Mesodermal cell (in vitro differentiated cells): ENCODE measurements around the gene RNF166.
A peak's percentile ranks its signal among the peaks of the same experiment; 100 is the strongest.

Experiments
- H3K27ac ChIP-seq: 2 replicates; pipeline ENCODE4 v1.7.0; 2013; ENCODE audit warnings: mild to moderate bottlenecking, low read depth, low read length, moderate library complexity; ENCODE audit not compliant: severe bottlenecking
- H3K36me3 ChIP-seq: 2 replicates; pipeline ENCODE4 v1.7.1; 2013; ENCODE audit warnings: mild to moderate bottlenecking, low read length, moderate library complexity; ENCODE audit not compliant: control insufficient read depth, insufficient read depth
- H3K4me1 ChIP-seq: one replicate; pipeline ENCODE4 v1.7.1; 2013; ENCODE audit warnings: mild to moderate bottlenecking, low read length; ENCODE audit not compliant: insufficient read depth, control insufficient read depth, poor library complexity, severe bottlenecking
- H3K4me3 ChIP-seq: 2 replicates; pipeline ENCODE4 v1.7.0; 2013; ENCODE audit warnings: low read length, control low read depth, mild to moderate bottlenecking; ENCODE audit not compliant: insufficient read depth, poor library complexity, severe bottlenecking; ENCODE audit errors: extremely low read depth
- H3K9me3 ChIP-seq: 2 replicates; pipeline ENCODE4 v1.7.1; 2013; ENCODE audit warnings: mild to moderate bottlenecking, low read length, moderate library complexity; ENCODE audit not compliant: control insufficient read depth
- WGBS, 2 experiments: methylation state at CpG; one replicate each; pipeline ENCODE4 v1.1.5; 2013; ENCODE audit warnings: missing lambda C conversion rate in 2 of 2; ENCODE audit not compliant: insufficient coverage in 2 of 2; 5-methylcytosine and 5-hydroxymethylcytosine counted together

Gene RNF166

DNA sequence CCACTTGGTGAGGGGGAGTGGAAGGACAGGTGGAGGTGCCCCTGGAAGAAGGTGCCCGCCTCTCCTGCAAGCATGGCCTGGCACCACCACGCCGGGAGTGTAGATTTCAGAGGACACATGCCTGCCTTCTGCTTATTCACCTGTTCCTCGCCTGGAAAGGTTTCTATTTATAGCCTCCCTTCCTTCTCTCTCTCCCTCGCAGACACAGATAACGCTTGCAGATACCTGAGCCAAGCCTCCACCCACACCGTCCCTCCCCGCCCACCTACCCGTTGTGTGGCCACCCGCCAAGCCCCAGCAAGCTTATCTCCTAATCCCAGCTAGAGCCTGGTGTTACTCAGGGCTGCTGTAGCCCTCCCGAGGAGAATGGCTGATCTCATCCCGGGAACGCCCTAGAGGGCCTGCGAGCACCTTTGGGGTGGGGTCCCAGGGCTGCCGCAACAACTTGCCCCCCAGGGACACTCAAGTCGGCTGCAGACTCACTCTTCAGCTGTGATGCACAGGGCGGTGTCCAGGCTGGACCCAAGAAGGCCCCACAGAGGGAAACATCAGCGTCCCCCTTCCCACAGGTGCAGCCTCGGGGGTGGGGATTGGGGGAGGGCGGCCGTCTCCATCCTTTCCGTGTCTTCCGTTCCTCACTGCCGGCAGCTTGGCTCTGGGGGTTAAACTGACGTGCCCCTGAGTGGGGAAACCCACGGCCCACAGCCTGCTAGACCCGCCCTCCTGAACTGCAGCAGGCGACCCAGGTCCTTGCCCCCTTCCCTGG is 18.0 kb downstream of the RNF166 start:
- Histone ChIP-seq H3K9me3 (no peaks in the 10 kb centered on the region), H3K4me1 (no peaks in the 10 kb centered on the region), H3K27ac (no peak overlapping the region), H3K4me3 (no peak overlapping the region), H3K36me3 (no peaks in the 10 kb centered on the region)
- WGBS, 2 experiments = 52 to 56% methylated on average over 26 to 28 of the region's 28 CpGs

DNA sequence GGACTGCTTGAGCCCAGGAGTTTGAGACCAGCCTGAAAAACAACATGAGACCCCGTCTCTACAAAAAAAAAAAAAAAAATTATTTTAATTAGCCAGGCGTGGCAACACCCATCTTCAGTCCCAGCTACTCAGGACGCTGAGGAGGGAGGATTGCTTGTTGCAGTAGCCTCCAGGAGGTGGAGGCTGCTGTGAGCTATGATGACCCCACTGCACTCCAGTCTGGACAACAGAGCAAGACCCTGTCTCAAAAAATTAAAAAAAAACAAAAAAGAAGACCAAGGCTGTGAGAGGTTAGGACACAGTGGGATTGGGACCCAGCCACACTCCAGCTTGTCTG is 18.6 kb downstream of the RNF166 start:
- H3K4me1 ChIP-seq = no peaks in the 10 kb centered on the region
- H3K36me3 ChIP-seq = no peaks in the 10 kb centered on the region
- H3K4me3 ChIP-seq = no peak overlapping the region
- WGBS, 2 experiments = 70% methylated on average over 2 of the region's 3 CpGs; no CpG with 5 or more reads in 1 of the 2 experiments
- no peak overlapping the region for H3K27ac ChIP-seq
- no peaks in the 10 kb centered on the region for H3K9me3 ChIP-seq

DNA sequence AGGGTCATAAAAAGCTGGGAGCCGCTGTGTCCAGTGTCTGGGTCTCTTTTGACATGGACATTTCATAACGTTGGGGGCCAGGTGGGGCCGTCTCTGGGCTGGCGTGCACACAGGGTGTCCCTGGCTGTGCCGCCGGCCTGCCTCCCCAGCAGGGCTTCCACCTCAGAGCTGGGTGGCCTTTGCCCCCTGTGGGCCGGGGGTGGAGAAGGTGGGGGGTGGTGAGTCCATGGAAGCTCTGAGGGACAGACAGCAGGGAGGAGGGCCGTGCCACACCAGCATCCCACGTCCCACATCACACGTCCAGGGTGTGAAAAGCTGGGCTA is 19.0 kb downstream of the RNF166 start:
- Histone ChIP-seq H3K36me3 (no peaks in the 10 kb centered on the region), H3K4me1 (no peaks in the 10 kb centered on the region), H3K27ac (no peak overlapping the region), H3K9me3 (no peaks in the 10 kb centered on the region), H3K4me3 (no peak overlapping the region)
- 68 to 76% methylated on average over 5 to 8 of the region's 10 CpGs for WGBS, 2 experiments

DNA sequence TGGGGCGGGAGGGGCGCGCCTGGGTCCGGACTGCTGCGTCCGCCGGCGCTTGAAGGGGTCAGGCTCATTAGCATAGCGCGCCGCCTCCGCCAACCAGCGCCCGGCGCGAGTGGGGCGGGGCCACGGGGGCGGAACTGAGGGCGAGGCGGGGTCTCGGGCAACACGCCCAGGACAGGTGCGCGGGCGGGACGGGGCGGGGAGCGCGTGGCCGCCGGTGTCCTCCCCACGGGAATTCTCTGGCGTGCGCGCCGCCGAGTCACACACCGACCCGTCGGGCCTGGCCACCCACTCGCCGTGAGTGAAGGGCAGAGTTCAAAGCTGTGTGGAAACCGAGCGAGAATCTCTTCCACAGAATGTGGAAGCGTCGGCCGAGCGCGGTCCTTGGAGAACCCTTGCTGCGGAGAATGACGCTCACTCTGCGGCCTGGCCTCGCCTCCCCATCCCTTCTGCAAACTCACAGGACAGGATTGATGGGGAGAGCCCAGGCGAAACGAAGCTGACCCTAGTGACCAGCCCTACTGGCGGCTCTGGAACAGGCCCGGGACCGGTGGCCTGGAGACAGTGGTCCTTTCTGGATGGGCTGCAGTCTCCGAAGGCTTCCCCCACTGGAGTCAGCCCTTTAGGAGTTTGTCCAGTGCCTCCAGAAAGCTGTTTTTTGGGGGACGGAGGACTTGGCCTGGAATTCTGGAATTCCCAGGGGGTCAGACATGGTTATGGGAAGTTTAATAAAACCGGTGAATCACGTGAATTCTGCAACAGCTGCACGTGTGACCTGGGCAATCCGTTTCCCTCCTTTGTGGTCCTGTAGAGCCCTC is 19.6 kb downstream of the RNF166 start, which contains the start of gene SNAI3:
Gene SNAI3, minus strand, starts transcription at position 69 of the 815 bp plus-strand sequence. CDS start 101 bp downstream, outside the sequence.
- WGBS, 2 experiments = 9 to 11% methylated on average over 45 to 59 of the region's 65 CpGs
- no peak within 1 kb of the TSS for H3K27ac ChIP-seq
- peak within 1 kb of the TSS; percentile 33 for H3K4me3 ChIP-seq
- no peaks in the 10 kb centered on the region for H3K36me3 ChIP-seq
- no peaks in the 10 kb centered on the region for H3K9me3 ChIP-seq
- H3K4me1 ChIP-seq = peaks cover 5% of the 10 kb centered on the region

DNA sequence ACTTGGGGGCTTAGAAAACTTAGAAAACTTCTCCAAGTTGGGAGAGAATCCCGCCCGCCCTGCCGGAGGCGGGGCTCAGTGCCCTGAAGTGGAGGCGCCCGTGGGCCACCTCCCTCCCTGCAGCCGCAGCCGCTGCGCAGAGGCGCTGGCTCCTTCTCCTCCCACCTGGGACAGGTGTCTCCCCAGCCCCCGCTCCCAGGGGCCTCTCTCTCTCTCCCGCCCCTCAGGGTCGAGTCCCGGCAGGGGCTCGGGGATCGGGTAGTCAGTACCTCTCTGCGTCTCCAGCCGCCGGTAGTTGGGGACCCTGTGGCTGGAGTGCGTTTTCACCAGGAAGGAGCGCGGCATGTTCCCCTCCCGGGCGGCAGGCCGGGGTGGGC is 20.2 kb downstream of the RNF166 start:
- peaks cover 5% of the 10 kb centered on the region for H3K4me1 ChIP-seq
- WGBS, 2 experiments = 1% methylated on average over 18 to 21 of the region's 25 CpGs
- H3K9me3 ChIP-seq = no peaks in the 10 kb centered on the region
- no peaks in the 10 kb centered on the region for H3K36me3 ChIP-seq
- peak overlapping the region; percentile 33 for H3K4me3 ChIP-seq
- H3K27ac ChIP-seq = no peak overlapping the region

DNA sequence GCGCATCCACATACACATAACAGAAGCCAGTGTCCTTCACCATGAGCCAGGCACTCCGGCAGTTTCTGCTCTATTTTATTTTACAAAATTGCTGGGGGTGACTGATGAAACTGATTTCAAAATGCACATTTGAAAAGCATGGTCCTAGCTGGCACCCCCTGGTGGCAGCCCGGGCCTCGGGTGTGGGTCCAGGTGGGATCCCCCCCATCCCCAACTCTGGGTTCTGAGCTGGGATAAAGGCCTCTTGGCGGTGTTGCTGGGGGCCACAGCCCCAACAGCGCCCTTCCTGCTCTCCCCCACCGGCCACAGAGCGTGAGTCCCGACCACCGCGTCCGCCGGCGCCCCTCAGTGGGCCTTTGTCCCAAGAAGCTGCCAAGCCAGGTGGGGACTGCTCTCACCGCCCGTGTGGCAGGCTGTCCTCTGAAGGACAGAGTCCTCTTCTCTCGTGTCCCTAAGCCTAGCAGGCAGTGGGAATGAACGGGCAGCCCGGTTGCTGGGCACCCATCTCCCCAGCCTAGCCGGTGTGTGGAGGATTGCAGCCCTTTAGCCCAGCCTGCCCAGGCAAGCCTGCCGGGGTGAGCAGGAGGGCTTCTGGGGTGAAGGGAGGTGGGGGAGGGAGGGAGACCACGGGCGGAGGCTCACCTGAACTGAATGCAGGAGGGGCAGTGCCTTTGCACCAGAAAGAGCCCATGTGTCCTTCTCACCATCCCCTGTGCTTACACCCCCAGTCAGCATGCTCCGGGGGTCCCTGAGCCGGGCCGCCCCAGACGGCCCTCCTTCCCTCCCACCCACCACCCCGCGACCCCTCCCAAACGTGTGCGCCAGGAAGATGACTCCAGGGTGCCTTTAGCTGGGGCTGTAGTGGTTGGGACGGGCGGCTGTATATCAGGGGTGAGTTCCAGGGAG is 20.8 kb downstream of the RNF166 start:
- Histone ChIP-seq H3K4me3 (peak overlapping the region; percentile 33), H3K9me3 (no peaks in the 10 kb centered on the region), H3K27ac (no peak overlapping the region), H3K4me1 (peaks cover 5% of the 10 kb centered on the region), H3K36me3 (no peaks in the 10 kb centered on the region)
- 16% methylated on average over 17 of the region's 33 CpGs for WGBS, 2 experiments

DNA sequence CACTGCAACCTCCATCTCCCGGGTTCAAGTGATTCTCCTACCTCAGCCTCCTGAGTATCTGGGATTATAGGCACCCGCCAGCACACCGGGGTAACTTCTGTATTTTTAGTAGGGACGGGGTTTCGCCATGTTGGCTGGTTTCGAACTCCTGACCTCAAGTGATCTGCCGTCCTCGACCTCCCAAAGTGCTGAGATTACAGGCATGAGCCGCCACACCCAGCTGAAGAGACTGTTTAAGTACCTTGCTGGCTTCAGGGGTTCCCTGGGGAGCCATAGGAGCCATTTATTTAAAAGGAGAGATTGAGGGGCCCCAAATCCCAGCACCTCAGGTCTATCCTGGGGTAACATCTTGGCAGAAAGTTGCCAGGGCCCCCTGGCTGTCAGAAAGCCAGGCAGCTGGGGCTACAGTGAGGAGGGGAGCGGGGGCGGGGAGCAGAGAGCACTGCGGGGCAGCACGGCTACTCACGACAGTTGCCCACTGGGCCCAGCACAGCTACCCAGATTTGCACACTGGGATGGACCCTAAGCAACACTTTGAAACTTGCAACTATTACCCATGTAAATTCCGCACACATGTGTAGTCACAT is 21.5 kb downstream of the RNF166 start:
- Histone ChIP-seq H3K27ac (no peak overlapping the region), H3K4me1 (peaks cover 5% of the 10 kb centered on the region), H3K4me3 (no peak overlapping the region), H3K36me3 (no peaks in the 10 kb centered on the region), H3K9me3 (no peaks in the 10 kb centered on the region)
- 79 to 82% methylated on average over 14 to 15 of the region's 15 CpGs for WGBS, 2 experiments

DNA sequence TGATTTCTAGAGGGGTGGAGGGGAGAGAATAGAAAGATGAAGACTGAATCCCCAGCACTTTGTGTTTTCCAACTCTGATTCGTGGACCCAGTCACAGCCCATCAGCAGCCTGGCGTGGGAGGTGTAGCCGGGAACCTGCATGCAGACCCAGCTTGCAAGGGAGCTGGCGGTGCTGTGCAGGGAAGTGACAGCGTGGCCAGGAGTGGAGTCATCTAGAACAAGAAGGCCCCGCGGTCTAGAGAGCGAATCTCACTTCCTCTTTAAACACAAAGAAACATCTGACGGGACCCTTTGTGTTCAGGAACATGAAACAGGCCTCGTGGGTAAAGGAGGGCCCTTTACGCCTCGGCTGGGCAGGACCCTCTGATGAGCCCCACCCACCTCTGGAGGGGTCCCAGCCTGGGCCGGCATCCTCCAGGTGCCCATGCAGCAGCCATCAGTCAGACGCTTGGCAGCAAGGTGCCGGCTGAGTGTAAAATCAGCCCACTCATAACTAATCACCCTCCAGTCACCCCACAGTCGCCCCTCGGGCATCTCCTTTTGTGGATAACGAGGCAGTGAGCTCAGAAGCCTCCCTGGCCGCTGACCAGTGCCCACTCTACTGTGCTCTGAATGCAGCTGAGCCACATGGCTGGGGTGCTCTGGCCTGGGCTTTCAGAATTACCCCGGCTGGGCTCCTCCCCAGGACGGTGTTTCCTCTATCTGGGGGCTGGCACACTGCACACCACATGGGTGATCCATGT is 24.3 kb downstream of the RNF166 start:
- H3K4me3 ChIP-seq = no peak overlapping the region
- H3K9me3 ChIP-seq = no peaks in the 10 kb centered on the region
- H3K36me3 ChIP-seq = no peaks in the 10 kb centered on the region
- H3K27ac ChIP-seq = no peak overlapping the region
- H3K4me1 ChIP-seq = peaks cover 5% of the 10 kb centered on the region
- WGBS, 2 experiments = 80 to 82% methylated on average over 19 to 20 of the region's 21 CpGs

DNA sequence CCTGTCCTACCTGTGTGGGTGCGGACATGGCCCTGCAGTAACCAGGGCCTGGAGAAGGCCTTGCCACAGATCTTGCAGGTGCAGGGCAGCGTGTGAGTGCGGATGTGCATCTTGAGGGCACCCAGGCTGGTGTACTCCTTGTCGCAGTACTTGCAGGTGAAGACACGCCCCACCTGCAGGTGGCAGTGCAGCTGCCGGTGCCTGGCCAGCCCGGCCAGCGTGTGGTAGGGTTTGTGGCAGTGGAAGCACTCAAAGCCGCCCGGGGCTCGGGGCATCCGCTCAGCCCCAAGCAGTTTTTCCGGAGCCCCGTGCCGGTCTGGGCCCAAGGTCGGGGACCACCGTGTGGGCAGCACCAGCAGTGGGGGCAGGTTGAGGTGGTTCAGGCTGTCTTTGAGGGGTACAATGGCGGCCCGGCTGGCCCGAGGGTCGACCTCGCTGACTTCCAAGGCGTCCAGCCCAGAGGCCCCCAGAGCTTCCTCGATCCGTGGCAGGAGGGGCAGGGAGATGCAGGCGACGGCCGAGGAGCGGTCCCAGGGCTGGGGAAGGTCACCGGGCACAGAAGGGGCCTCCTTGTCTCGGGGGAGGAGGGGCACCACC is 25.0 kb downstream of the RNF166 start:
- peaks cover 5% of the 10 kb centered on the region for H3K4me1 ChIP-seq
- H3K9me3 ChIP-seq = no peaks in the 10 kb centered on the region
- H3K36me3 ChIP-seq = peaks cover 4% of the 10 kb centered on the region
- 84 to 92% methylated on average over 25 to 31 of the region's 31 CpGs for whole genome bisulfite sequencing, 2 experiments
- no peak overlapping the region for H3K27ac ChIP-seq
- H3K4me3 ChIP-seq = no peak overlapping the region
